Stimulated activated CD4-positive, alpha-beta T cell treated with anti-CD3 and anti-CD28 coated beads, Interleukin-15, amount 100 ng/mL, for 24 hours (primary cell): ENCODE measurements around the gene AFF3.
"Not testable (repeated sequence)": the region's sequence is repeated elsewhere in the genome, so short reads cannot be mapped to it uniquely, and the experiment has no call there.

Experiments
- DNase-seq: peaks from one replicate; pipeline ENCODE4 v3.0.0-alpha.2; 2020

The AFF3 gene

DNA sequence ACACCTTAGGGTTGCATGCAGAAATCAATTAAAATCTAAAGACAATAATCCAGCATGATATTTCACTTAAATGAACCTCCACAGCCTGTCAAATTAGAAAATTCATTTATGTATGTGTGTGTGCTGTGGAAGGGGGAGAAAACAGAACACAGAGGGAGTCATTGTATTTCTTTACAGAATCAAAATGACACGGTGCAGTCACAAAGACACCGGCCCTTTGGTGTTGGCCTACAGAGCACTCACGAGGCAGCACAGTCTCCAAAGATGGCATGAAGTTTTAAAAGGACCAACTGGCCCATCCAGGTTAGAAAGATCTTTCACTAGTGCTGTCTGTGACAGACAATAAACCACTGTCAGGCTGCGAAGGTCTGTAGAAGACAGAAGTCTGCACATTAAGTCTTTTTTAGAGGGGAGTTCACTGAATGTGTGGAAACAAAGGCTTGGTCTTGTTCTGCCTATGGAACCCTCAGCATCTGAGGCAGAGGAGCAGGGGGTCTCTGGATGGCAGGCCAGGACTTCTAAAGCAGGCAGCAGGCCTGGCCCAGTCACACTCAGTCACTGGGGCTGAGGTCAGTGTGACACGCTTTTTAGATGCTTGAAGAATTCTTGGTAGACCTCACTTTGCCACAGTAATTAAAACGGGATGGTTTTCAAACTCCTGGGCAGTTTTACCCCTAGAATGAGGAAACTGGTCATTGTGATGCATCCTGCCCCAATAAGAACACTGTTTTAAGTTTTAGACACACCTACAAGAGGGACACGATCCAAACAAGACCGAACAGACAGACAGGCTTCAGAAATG lies 184.9 kb downstream of the AFF3 start:
- no peak for DNase-seq

DNA sequence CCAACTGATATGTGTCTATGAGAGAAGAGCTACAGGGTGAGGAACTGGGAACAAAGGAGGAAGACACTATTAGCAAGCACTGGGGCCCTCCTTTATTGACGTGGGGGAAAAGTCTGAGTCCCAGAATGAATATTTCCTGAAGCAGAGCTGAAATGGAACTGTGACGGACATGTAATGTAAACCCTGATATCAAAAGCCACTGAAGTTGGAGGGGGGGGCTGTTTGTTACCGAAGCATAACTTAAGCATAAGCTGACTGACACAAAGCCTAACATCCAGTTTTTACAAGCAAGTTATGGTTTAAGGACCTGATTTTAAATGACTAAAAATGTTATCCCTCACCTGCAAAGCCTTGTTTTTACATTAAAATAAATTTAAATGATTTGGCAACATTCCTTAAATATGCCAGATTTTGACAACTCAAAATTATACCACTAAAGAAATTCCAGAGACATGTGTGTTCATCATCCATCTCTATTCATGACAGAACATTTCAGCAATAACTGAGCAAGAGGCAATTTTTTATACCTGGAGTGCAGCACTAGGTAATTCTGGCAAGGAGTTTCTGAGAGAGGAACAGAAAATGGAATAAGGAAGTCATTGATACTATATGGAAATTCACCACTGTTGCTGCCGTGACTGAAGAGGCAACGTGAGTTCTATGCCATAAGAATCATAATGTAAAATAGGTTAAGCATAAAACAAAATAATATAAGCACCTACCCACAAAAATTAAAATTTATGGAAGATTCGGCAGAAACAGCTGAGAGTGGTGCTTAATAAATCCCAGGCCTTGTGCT lies 186.0 kb downstream of the AFF3 start:
- DNase-seq: no peak

DNA sequence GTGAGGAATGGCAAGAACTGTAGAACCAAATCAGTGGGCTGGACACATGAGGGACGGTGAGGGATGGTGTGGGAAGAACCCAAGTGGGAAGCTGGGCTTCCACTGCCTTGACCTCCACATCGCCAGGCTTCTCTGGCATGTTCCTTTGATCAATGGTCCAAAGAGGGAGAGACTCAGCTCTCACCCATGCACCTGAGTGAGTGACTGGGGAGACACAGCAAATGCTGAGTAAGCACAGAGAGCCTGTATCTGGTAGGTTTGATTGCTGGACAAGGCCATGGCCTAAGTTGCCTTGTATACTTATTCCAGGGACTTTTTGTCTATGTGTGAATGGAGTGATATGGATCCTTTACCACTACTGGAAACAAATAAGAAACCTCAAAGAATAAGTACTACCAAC lies 188.6 kb downstream of the AFF3 start:
- DNase-seq: no peak

DNA sequence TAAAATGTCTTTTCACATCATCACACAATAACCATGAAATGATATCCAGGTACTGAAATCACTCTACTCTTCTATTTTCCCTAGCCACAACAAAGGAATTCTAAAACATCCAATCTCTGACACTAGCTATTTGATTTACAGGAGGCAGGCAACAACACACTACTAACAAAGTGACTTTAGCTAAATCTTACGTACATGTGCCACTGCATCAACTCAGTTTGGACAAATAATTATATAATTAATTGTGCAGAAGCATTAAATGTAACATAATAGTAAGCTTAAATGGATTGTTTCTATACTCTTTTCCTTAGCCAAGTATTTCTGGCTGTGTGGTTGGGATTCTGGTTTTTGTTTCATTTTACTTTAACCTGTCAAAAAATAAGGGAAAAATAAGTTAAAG lies 192.4 kb downstream of the AFF3 start:
- no peak for DNase-seq

DNA sequence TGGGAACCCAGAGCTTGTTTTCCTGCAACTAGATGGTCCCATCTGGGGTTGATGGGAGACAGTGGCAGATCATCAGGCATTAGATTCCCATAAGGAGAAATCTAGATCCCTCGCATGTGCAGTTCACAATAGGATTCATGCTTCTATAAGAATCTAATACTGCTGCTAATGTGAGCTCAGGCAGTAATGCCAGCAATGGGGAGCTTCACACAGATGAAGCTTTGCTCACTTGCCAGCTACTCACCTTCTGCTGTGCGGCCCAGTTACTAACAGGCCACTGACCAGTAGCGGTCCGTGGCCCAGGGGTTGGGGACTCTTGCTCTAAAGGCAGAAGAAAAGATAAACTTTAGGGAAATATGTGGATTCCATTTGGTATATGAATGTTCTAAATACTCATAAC lies 192.9 kb downstream of the AFF3 start:
- DNase-seq: no peak

DNA sequence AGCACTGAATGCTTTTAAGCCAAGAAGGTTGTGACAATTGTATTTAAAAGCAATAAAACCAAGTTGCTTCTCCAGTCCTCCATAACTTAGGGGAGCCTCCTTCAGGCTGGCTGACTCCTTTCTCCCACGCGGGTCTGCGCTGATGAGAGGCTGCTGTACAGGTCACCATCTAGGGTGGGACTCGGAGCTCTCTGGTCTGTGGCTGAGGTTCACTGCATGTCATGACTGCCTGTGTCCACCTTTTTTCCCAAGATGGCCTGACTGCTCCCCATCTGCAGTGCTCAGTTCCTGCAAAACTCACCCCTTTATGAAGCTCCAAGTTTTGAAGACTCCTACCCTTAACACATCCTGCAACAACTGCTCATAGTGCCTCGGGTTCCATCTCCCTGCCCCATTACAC lies 194.4 kb downstream of the AFF3 start:
- no peak for DNase-seq

DNA sequence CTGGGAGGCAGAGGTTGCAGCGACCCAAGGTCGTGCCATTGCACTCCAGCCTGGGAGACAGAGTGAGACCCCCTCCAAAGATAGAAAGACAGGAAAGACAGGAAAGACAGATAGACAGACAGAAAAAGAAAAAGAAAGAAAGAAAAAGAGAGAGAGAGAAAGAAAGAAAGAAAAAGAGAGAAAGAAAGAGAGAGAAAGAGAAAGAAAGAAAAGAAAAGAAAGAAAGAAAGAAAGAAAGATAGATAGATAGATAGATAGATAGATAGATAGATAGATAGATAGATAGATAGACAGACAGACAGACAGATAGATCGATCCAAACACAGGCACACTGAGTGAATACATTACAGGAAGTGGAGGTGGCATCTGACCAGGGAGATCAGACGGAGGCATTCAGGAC lies 195.0 kb downstream of the AFF3 start:
- DNase-seq: not testable (repeated sequence)

DNA sequence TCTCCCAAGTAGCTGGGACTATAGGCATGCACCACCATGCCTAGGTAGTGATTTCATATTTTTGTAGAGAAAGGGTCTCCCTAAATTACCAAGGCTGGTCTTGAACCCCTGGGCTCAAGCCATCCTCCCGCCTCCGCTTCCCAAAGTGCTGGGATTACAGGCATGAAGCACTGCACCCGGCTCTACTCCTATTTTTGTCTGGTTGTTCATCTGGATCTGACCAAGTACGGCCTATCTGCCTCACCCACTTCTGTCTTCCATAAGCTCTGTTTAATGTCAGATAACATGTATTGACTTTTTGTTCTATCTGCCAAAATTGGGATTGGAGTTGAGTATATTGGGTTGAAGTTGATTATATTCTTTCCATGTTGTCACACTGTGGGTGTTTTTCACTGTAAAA lies 198.4 kb downstream of the AFF3 start:
- no peak for DNase-seq

DNA sequence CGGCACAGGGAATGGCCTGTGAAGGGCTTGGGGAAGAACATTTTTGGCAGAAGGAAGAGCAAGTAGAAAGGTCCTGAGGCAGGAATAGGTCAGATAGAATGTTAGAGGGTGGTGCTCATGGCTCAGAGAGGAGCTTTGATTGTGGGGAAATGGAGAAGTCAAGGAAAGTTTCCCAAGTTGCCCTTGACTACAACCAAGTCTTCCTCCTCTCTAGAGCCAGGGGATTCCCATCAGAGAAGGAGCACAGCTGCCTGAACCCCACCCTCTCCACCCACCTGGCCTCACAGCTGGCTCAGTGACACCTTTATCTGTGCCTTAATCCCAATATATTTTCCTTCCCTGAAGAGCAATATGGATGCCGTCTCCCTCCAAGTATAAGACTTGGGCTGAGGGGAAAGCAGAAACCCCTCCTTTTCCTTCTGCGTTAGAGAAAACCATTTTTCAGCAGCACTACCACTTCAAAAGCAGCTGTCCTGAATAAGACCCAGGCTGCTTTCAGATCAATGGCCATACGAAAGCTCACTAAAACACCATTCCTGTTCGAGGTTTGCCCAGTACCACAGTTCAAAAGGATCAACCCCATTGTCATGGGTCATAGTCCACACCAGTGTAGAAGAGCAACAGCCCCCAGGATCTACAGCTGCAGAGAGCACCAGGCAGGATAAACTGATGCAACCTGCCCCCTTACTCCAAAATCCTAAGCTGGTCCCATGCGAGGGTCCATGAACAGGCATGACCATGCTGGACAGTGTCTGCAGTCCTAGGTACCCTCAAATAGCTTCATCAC lies 199.6 kb downstream of the AFF3 start:
- no peak for DNase-seq

DNA sequence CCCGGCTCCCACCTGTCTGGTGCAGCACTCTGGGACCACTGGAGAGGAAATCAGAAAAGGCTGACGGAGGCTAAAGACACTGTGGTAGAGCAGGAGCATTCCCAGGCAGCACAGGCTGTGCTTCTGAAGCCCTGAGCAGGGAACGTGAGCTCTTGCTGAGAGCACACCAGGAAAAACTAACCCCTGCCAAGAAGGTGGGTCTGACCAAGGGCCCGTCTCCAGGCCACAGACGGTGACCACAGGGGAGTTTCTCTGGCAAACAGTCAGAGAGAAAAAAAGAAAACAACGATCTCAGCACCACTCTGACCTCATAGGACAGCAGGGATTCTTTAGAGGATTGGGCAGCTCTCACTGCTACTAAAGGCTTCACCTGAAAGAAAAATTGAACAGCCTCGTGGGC lies 201.4 kb downstream of the AFF3 start:
- DNase-seq: no peak

DNA sequence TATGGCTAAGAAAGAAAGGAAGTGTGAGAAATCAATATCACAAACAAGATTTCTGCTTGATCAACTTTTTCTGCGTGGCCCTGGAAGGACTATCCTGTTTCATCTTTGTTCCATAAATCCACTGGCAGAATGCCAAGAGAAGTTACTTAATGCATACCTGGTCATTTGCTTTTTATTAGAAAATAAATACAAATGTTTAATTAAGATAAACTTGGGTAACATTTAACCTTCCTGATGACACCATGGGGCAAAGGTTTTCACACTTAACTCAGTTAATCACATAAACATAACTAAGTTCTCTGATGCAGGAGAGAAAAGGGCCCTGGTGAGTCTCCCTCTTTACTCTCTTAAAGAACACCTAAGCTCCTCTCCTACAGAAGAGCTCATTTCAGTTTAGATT lies 203.3 kb downstream of the AFF3 start:
- no peak for DNase-seq

DNA sequence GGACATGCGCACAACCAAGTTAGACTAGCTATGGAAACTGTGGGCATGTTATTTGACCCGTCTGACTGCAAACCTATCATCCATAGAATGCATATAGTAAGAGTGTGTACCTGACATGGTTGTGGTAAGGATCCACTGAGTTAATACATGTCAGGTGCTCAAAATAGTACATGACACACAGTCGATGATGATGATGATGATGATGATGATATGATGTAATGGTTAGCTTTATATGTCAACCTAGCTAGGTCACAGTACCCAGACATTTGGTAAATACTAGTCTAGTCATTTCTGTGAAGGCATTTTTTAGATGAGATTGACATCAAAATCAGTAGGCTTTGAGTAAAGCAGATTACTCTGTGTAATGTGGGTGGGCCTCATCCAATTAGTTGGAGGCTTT lies 204.1 kb downstream of the AFF3 start:
- no peak for DNase-seq

DNA sequence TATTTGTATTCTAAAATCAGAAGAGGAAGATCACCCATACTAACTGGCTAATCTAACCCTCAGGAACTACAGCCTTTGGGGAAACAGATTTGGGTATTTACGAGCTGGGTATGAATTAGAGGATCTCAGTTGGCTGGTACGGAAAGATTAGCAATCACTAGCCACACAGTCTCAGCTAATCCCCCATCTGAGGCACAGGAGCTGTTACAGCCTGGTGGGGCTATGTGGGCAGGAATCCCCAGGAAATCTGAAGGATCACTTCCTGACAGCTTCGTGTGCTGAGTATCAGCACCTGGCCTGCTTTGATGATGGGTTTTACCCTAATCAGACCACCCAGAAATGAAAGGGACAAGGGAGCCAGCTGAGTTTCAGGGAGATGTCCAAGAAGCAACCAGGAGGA lies 206.3 kb downstream of the AFF3 start:
- DNase-seq: no peak

DNA sequence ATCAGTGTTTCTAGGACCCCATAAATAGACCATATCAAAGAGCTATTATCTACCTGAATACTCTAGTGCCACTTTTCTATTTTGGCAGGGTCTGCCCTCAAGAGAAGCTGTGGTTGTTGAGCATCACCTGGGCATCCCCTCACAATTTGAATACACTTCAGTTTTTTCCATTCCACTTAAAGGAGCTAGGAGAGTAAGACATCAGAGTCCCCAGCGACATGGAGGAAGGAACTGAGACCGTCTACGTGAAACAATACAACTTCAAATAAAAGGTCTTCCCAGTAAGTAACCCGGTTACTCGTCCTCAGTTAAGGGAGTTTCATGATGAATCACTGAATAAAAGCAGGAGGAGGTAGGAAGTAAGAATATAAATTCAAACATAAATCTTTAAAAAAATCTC lies 206.7 kb downstream of the AFF3 start:
- DNase-seq: no peak

DNA sequence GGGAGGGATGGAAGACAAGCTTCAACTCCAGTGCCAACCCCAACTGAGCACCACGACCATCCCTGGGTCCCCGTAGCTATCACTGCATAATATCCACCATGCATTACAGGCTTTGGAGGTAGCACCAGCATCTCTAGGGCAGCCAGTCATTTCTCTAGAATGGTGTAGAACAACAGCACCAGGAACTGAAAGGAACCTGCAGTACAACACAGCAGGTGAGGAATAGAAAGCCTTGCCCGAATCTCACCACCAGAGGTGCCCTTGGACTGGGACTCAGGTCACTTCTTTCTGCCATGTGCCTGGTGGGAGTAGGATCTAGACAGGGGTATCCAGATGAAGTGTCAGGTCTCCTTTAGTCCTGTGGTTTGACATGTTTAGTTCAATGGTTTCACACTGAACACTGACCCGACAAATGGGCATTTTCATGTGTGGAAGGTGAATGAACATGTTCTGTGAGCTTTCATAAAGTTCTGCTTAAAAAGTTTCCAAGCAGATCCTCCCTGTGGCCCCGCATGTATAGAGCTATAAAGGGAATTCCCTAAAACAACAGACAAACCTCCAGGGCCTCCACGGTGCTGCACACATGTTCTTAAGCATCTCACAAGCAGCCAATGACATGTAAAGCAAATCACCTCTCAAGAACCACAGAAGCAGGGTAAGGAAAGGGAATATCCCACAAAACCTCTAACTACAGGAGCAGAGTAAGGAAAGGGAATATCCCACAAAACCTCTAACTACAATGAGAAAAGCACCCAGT lies 208.3 kb downstream of the AFF3 start:
- DNase-seq: no peak

DNA sequence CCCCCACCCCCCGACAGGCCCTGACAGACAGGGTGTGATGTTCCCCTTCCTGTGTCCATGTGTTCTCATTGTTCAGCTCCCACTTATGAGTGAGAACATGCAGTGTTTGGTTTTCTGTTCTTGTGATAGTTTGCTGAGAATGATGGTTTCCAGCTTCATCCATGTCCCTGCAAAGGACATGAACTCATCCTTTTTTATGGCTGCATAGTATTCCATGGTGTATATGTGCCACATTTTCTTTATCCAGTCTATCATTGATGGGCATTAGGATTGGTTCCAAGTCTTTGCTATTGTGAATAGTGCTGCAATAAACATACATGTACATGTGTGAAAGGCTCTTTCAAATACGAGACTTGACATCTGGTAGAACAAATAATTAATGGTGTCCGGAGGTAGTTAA lies 208.9 kb downstream of the AFF3 start:
- DNase-seq: not testable (repeated sequence)

DNA sequence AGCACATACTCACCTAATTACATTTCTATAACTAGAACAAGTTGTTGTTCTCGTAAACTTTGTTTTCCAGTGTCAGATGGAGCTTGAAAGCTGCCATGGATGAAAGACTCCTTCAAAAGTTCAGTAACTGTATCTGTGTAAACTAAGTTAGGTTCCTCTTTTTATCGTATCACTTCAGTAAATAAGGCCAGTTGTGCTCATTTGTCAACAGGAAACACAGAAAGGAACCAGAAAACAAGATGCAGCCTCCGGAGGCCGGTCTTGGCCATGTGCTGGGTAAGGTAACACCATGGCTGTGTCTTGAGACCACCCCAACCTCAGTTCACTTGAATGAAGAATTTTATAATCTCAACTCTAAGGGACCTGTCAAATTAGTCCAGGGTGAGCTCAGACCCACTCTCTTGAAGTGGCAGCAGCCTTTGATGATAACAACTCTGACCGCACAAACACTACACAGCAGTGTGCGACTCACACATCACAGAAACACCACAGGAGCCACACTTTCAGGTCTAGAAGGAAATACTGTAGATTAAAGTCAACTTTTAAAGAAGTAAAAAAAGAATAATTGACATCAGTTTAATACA lies 213.8 kb downstream of the AFF3 start:
- DNase-seq: no peak

DNA sequence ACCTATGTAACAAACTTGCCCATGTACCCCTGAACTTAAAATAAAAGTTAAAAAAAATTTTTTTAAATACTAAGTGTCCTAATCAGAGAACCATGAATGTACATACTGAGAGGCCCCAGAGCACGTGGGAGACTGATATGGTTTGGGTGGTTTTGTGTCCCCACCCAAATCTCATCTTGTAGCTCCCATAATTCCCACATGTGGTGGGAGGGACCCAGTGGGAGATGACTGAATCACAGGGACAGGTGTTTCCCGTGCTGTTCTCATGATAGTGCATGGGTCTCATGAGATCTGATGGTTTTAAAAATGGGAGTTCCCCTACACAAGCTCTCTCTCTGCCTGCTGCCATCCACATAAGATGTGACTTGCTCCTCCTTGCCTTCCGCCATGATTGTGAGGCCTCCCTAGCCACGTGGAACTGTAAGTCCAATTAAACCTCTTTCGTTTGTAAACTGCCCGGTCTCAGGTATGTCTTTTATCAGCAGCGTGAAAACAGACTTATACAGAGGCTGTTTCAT lies 214.6 kb downstream of the AFF3 start:
- DNase-seq: not testable (repeated sequence)

DNA sequence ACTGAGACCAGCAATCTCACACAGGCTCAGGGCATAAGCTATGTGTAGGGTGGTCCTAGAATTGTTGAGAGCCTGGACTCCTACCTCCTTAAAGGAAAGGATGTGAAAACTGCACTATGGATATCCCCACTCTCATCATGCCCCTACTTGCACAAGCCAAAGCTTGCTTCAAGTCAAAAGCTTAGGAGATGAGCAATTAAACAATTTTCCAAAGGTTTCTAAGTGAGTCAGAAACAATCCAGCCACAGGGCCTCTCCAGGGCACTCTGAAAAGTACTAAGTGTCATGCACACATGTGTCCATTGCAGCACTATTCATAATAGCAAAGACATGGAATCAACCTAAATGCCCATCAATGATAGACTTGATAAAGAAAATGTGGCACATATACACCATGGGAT lies 215.4 kb downstream of the AFF3 start:
- no peak for DNase-seq

DNA sequence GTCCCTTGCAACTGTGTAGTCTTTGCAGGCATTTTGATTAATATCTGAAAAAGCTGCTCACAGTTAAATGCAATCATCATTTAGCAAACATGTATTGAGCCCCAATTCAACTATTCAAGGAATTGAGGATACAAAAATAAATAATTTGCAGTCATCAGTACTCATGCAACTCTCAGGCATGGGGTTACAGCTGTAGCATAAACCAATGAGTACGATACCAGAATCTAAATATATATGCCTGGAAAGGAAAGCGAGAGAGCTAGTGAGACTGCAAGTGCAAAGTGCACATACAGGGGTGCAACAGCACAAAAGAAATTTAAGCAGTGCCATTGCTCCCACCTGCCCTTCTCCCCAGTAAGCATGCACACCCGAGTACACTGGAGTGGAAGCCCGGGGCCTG lies 216.4 kb downstream of the AFF3 start:
- DNase-seq: no peak

DNA sequence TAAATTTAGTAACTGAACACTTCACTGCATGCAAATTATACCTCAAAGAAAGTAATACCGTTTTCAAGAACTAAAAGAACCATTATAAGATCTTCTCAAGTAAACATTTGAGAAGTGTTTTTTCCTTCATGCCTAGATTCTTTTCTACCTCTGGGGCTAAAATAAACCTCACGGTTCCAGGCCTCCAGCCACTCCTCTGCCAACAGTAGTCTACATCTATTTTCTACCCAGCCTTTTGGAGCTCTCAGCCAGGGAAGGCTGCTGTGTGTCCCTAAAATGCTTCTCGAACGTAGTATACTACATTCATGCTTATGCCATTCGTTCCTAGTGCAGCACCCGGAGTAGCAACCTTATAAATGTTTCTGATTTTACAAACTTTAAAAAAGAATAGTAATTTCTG lies 219.7 kb downstream of the AFF3 start:
- no peak for DNase-seq

DNA sequence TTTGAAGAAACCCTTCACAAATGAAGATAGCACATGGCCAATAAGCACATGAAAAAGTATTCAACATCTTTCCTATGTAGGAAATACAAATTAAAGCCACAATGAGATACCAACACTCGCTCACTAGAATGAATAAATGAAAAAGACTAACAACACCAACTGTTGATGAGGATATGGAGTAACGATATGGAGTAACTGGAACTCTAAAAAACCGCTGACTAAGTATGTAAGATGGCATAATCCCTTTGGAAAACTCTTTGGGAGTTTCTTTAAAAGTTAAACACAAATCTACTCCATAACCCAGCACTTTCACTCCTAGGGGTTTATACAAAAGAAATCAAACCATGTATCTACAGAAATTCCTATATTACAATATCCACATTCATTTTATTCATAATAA lies 220.5 kb downstream of the AFF3 start:
- no peak for DNase-seq
